Measurements from ENCODE around the gene CMTM8.

The CMTM8 gene

DNA sequence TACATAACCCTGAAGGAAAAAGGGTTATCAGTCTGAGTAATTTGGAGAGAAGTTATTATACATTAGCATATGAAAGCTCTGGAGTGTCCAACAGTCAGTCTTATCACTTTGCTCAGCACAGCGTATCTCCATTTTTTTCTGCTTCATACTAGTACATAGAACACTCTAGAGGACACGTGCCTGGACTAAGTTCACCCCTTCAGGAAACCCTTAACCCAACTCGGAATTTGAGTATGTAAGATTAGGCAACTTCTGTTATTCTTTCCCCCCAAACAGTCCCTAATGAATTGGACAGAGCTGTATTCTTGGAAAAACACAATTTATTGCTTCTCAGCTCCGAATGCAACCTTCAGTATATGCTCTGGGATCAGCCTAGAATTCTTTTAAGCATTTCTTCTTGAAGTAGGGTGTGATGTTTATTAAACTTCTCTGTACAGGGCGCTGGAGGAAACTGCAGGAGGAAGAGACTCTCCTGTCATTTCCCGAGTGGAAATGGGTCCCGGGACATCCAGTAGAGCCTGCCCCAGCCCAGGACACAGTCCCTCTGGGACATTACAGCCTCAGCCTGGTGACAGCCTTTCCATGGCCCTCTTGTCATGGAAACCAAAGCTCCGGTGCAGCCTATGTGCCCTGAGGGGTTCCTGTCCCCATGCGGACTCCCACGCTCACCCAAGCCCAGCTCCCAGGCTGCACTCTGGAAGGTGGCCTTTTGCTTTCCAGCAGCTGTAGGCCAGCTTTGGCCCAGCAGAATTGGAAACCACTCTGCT lies 37.3 kb upstream of the CMTM8 start:
- no peak for DNase-seq (ENCODE audit: insufficient read length, low spot score)
- TF ChIP-seq SPI1 (IDR thresholded peaks at IDR 0.05; ENCODE audit: low read depth, low read length) = no peak
- no peak for TF ChIP-seq POU2F2 (IDR thresholded peaks at IDR 0.05; ENCODE audit: low read depth, low read length)
- no peak for TF ChIP-seq POLR2AphosphoS5 (IDR thresholded peaks at IDR 0.05; ENCODE audit: low read depth, low read length)
- TF ChIP-seq POLR2A (IDR thresholded peaks at IDR 0.05; ENCODE audit: low read depth, low read length) = no peak
- no peak for TF ChIP-seq PAX5 (IDR thresholded peaks at IDR 0.05; ENCODE audit: insufficient read depth, low read length, severe bottlenecking)
- TF ChIP-seq TAF1 (IDR thresholded peaks at IDR 0.05; ENCODE audit: low read depth, low read length) = no peak
- FAIRE-seq = no peak

DNA sequence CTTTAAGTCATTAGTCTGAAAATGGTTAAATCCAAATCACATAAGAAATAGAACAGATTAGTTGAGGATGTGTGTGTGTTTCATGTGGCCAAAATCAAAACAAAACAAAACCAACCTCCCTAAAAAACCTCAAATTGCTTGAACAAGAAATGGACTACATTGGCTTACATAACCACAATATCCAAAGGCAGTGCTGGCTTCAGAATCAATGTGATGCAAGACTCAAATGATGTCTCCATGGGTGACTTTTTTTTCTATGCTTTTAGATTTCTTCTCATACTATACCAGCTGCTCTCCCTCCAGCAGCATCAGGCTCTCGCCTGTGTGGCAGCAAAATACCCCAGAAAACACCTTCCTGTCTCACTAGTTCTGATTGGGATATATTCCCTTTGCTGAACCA lies 36.0 kb upstream of the CMTM8 start:
- DNase-seq (ENCODE audit: insufficient read length, low spot score) = no peak
- FAIRE-seq = no peak
- no peak for TF ChIP-seq POU2F2 (IDR thresholded peaks at IDR 0.05; ENCODE audit: low read depth, low read length)
- no peak for TF ChIP-seq SPI1 (IDR thresholded peaks at IDR 0.05; ENCODE audit: low read depth, low read length)
- TF ChIP-seq POLR2A (IDR thresholded peaks at IDR 0.05; ENCODE audit: low read depth, low read length) = no peak
- TF ChIP-seq POLR2AphosphoS5 (IDR thresholded peaks at IDR 0.05; ENCODE audit: low read depth, low read length) = no peak
- TF ChIP-seq PAX5 (IDR thresholded peaks at IDR 0.05; ENCODE audit: insufficient read depth, low read length, severe bottlenecking) = no peak
- no peak for TF ChIP-seq TAF1 (IDR thresholded peaks at IDR 0.05; ENCODE audit: low read depth, low read length)

DNA sequence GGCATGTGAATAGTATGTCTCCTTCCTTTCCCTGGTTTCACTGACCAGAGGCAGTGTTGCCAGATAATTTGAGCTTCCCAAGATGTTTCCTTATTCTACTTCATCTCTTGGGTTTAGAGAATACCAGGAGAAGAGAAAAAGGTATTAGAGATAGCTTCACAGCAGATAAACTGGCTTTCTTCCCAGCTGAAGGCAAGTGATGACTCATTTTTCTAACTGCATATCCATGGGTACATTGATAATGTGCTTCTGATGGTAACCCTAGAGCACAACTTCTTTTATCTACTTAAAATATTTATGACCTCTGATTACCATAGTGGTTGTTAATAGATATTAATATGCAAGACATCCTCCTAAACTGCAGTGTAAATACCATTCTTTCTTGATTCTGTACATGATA lies 34.6 kb upstream of the CMTM8 start:
- DNase-seq (ENCODE audit: insufficient read length, low spot score) (no peak), FAIRE-seq (no peak)
- TF ChIP-seq POLR2A (IDR thresholded peaks at IDR 0.05; ENCODE audit: low read depth, low read length) (no peak), POLR2AphosphoS5 (IDR thresholded peaks at IDR 0.05; ENCODE audit: low read depth, low read length) (no peak), POU2F2 (IDR thresholded peaks at IDR 0.05; ENCODE audit: low read depth, low read length) (no peak), SPI1 (IDR thresholded peaks at IDR 0.05; ENCODE audit: low read depth, low read length) (no peak), PAX5 (IDR thresholded peaks at IDR 0.05; ENCODE audit: insufficient read depth, low read length, severe bottlenecking) (no peak), TAF1 (IDR thresholded peaks at IDR 0.05; ENCODE audit: low read depth, low read length) (no peak)

DNA sequence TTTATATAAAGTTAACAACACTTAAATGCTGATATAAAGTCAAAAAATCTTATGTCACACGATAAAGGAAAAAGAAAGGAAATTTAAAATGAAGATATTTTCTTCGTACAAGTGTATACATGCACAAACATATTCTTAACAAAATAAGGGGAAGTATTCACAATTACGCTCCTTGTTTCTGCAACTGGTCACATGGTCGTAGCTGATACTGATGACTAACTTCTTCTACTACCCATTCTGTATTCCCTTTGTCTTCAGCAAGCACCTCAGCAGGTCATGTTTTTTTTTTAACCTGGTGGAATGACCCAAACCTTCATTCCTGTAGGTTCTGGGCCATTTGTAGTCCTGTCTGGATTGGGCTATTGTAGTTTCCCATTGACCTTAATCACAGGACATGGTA lies 30.0 kb upstream of the CMTM8 start:
- no peak for FAIRE-seq
- no peak for TF ChIP-seq TAF1 (IDR thresholded peaks at IDR 0.05; ENCODE audit: low read depth, low read length)
- no peak for DNase-seq (ENCODE audit: insufficient read length, low spot score)

DNA sequence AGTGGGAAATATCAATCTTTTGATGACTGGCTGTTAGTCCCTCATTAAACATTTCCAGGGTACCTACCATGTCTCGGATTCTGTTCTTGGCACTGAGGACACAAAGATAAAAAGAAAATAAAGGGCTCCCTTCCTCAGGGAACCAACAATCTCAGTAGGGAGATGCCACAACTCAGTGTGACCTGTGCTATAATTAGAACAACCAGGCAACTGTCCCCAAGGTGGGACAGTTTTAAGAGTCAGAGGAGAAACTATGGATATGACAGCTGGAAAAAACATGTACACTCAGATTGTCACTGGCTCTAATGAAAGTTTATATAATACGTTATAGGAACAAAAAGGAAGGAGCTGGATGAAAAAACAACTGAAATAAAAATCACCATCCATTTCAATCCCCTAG lies 23.3 kb upstream of the CMTM8 start:
- FAIRE-seq = no peak
- no peak for DNase-seq (ENCODE audit: insufficient read length, low spot score)
- TF ChIP-seq PAX5 (IDR thresholded peaks at IDR 0.05; ENCODE audit: insufficient read depth, low read length, severe bottlenecking) (no peak), SPI1 (IDR thresholded peaks at IDR 0.05; ENCODE audit: low read depth, low read length) (no peak), POLR2A (IDR thresholded peaks at IDR 0.05; ENCODE audit: low read depth, low read length) (no peak), POLR2AphosphoS5 (IDR thresholded peaks at IDR 0.05; ENCODE audit: low read depth, low read length) (no peak), TAF1 (IDR thresholded peaks at IDR 0.05; ENCODE audit: low read depth, low read length) (no peak), POU2F2 (IDR thresholded peaks at IDR 0.05; ENCODE audit: low read depth, low read length) (no peak)

DNA sequence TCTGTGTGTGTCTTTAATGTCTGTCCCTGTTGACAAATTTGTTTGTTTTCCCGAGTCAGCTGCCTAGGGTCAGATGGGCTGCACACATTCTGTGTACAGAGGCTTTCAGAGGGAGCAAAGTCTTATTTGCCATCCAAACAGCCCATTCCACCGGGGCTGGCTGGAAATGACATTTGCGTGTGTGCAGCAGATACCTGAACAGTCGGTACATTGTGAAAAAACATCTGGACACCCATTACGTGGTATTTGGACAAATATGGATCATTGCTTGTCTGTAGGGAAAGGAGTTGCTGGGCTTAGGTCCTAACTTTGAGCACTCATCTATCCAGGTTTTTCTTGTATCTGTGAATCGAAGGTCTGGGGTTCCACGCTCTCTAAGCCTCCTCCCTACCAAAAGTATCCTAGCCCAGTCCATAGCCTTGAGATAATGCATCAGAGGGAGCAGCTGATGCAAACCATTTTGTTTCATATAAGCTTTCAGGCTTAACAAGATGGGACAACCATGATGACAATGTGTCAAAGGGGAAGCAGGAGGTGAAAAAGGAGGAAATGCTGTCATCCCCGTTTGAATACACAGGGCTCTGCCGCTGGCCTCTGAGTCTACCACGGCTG lies 22.2 kb upstream of the CMTM8 start:
- TF ChIP-seq POLR2A (IDR thresholded peaks at IDR 0.05; ENCODE audit: low read depth, low read length) (no peak), POLR2AphosphoS5 (IDR thresholded peaks at IDR 0.05; ENCODE audit: low read depth, low read length) (no peak), SPI1 (IDR thresholded peaks at IDR 0.05; ENCODE audit: low read depth, low read length) (no peak), TAF1 (IDR thresholded peaks at IDR 0.05; ENCODE audit: low read depth, low read length) (no peak), PAX5 (IDR thresholded peaks at IDR 0.05; ENCODE audit: insufficient read depth, low read length, severe bottlenecking) (no peak), POU2F2 (IDR thresholded peaks at IDR 0.05; ENCODE audit: low read depth, low read length) (no peak)
- DNase-seq (ENCODE audit: insufficient read length, low spot score) (no peak), FAIRE-seq (no peak)

DNA sequence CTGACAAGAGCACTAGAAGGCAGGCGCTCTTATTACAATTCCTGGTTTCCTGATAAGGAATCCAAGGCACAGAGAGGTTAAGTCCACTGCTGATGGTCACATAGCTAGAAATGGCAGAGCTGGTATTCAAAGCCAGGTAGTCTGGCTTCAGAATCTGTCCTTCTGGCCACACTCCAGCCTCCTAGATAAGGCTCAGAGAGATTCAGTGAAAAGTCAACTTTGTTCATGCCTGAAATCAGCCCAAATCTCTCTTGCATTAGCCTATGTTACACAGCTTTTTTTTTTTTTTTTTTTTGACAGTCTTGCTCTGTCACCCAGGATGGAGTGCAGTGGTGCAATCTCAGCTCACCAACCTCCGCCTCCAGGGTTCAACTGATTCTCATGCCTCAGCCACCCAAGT lies 21.1 kb upstream of the CMTM8 start:
- no peak for TF ChIP-seq POLR2AphosphoS5 (IDR thresholded peaks at IDR 0.05; ENCODE audit: low read depth, low read length)
- no peak for TF ChIP-seq PAX5 (IDR thresholded peaks at IDR 0.05; ENCODE audit: insufficient read depth, low read length, severe bottlenecking)
- TF ChIP-seq SPI1 (IDR thresholded peaks at IDR 0.05; ENCODE audit: low read depth, low read length) = no peak
- no peak for TF ChIP-seq POLR2A (IDR thresholded peaks at IDR 0.05; ENCODE audit: low read depth, low read length)
- no peak for TF ChIP-seq POU2F2 (IDR thresholded peaks at IDR 0.05; ENCODE audit: low read depth, low read length)
- TF ChIP-seq TAF1 (IDR thresholded peaks at IDR 0.05; ENCODE audit: low read depth, low read length) = no peak
- FAIRE-seq = no peak
- DNase-seq (ENCODE audit: insufficient read length, low spot score) = no peak

DNA sequence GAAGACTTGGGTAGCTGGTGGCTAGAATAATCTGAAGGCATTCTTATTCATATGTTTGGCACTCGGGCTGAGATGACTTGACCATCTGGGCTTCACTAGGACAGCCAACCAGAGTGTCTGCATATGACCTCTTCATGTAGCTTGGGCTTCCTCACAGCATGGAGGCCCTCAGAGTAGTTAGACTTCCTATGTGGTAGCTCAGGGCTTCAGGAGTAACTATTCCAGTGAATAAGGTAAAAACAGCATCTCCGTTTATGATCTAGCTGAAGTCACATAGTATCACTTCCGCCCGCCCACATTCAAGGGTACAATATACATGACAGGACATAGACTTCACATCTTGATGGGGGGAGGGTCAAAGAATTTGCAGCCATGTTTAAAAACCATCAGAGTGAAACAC lies 18.9 kb upstream of the CMTM8 start:
- DNase-seq (ENCODE audit: insufficient read length, low spot score) (no peak), FAIRE-seq (no peak)
- TF ChIP-seq TAF1 (IDR thresholded peaks at IDR 0.05; ENCODE audit: low read depth, low read length) (no peak), POLR2A (IDR thresholded peaks at IDR 0.05; ENCODE audit: low read depth, low read length) (no peak), POLR2AphosphoS5 (IDR thresholded peaks at IDR 0.05; ENCODE audit: low read depth, low read length) (no peak), SPI1 (IDR thresholded peaks at IDR 0.05; ENCODE audit: low read depth, low read length) (no peak), POU2F2 (IDR thresholded peaks at IDR 0.05; ENCODE audit: low read depth, low read length) (no peak), PAX5 (IDR thresholded peaks at IDR 0.05; ENCODE audit: insufficient read depth, low read length, severe bottlenecking) (no peak)

DNA sequence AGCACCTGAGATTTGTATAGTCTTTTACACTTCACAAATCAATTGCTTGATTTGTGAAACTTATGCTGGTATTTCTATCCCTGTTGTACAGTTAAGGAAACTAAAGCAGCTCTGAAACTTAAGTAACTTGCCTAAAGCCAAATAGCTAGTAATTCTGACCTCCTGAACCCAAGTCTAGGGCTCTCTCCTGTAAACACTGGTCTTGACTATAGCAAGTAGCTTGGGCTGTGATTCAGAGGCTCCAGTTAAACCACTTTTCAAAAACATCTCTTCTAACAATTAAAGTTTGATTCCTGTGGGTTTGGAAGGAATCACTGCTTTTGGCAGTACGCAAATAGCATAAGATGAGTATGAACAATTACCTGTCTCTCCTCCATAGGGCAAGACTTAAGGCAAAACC lies 18.5 kb upstream of the CMTM8 start:
- FAIRE-seq = no peak
- TF ChIP-seq PAX5 (IDR thresholded peaks at IDR 0.05; ENCODE audit: insufficient read depth, low read length, severe bottlenecking) (no peak), POLR2A (IDR thresholded peaks at IDR 0.05; ENCODE audit: low read depth, low read length) (no peak), POLR2AphosphoS5 (IDR thresholded peaks at IDR 0.05; ENCODE audit: low read depth, low read length) (no peak), POU2F2 (IDR thresholded peaks at IDR 0.05; ENCODE audit: low read depth, low read length) (no peak), TAF1 (IDR thresholded peaks at IDR 0.05; ENCODE audit: low read depth, low read length) (no peak), SPI1 (IDR thresholded peaks at IDR 0.05; ENCODE audit: low read depth, low read length) (no peak)

More for the DNA sequence above, 18.5 kb upstream of the CMTM8 start:
- no peak for DNase-seq (ENCODE audit: insufficient read length, low spot score)

Measured in GM12891 (cell line).